NCI-H1417 (cell line): ENCODE results near the gene SOX3.

ENCODE experiments used
- DNase-seq, 3 experiments: peaks; one replicate each; lab custom pipeline; 2025; lab: John Stamatoyannopoulos, UW

The SOX3 gene

GRCh38 chrX:140495739-140496138, 9.1 kb downstream of the SOX3 start:
- DNase-seq = no peak

GRCh38 chrX:140492066-140492994, 12.5 kb downstream of the SOX3 start:
- DNase-seq = no peak

GRCh38 chrX:140480765-140481164, 24.1 kb downstream of the SOX3 start:
- DNase-seq = no peak

- no peak for DNase-seq
Observed at GRCh38 chrX:140477987-140478386, 26.9 kb downstream of the SOX3 start.

GRCh38 chrX:140475025-140475424, 29.8 kb downstream of the SOX3 start:
- DNase-seq = no peak

DNA sequence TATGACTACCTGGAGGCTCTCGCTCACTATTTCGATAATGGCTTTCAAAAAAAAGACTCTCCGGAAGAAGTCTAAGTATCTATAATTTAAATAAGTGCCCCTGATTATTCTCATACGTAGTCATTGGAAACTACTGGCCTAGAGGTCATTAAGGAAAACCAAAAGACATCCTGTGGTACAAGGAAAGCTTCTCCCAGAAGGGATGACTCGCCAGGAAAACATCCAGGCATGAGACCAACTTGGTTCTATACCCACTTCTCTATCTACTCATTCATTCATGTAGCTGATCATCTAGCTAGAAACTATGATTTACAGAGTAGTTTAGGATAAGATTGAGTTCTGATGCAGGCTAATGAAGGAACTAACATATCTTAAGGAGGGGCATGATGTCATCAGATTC, 37.7 kb downstream of the SOX3 start:
- DNase-seq = no peak
